Muscle layer of duodenum (tissue), 2 donors: ENCODE measurements around the gene ECM1.
A peak's percentile ranks its signal among the peaks of the same experiment; 100 is the strongest.

Experiments
- H3K27ac ChIP-seq: one replicate; pipeline ENCODE4 v1.7.0; 2013; ENCODE audit warnings: mild to moderate bottlenecking, low read length
- H3K27me3 ChIP-seq: one replicate; pipeline ENCODE4 v1.7.0; 2013; ENCODE audit warnings: low read depth, mild to moderate bottlenecking, control low read depth, low read length
- H3K36me3 ChIP-seq, 2 donors: one replicate each; pipeline ENCODE4 v1.7.0; 2013; ENCODE audit warnings: low read length in 2 of 2, control low read depth in 1 of 2, mild to moderate bottlenecking in 1 of 2; ENCODE audit not compliant: insufficient read depth in 2 of 2, control insufficient read depth in 1 of 2
- H3K4me1 ChIP-seq, 2 donors: one replicate each; pipeline ENCODE4 v1.7.0; 2013; ENCODE audit warnings: low read length in 2 of 2, mild to moderate bottlenecking in 2 of 2, control low read depth in 1 of 2, moderate library complexity in 1 of 2; ENCODE audit not compliant: insufficient read depth in 2 of 2, control insufficient read depth in 1 of 2
- H3K4me3 ChIP-seq, 2 donors: one replicate each; pipeline ENCODE4 v1.7.0; 2013; ENCODE audit warnings: low read length in 2 of 2, low read depth in 1 of 2, mild to moderate bottlenecking in 1 of 2
- H3K9me3 ChIP-seq, 2 donors: one replicate each; pipeline ENCODE4 v1.7.0; 2013; ENCODE audit warnings: low read length in 2 of 2, control low read depth in 1 of 2, mild to moderate bottlenecking in 1 of 2; ENCODE audit not compliant: control insufficient read depth in 1 of 2
- donor health status: healthy.

The ECM1 gene

GRCh38 chr1:150479927-150480352 is 28.0 kb upstream of the ECM1 start:
- Histone ChIP-seq H3K36me3 (no peaks in the 10 kb centered on the region), H3K27ac (no peak overlapping the region), H3K27me3 (no peaks in the 10 kb centered on the region), H3K4me1 (peaks cover 0 to 1% of the 10 kb centered on the region in 2 donors), H3K9me3 (no peaks in the 10 kb centered on the region), H3K4me3 (no peak overlapping the region)

- H3K27ac ChIP-seq: no peak overlapping the region
- peaks cover 3 to 5% of the 10 kb centered on the region in 2 donors for H3K36me3 ChIP-seq
- H3K4me1 ChIP-seq: peaks cover 6 to 8% of the 10 kb centered on the region in 2 donors
- no peak overlapping the region for H3K4me3 ChIP-seq
- no peaks in the 10 kb centered on the region for H3K9me3 ChIP-seq
- no peaks in the 10 kb centered on the region for H3K27me3 ChIP-seq
Observed at GRCh38 chr1:150484431-150484830, 23.5 kb upstream of the ECM1 start.

DNA sequence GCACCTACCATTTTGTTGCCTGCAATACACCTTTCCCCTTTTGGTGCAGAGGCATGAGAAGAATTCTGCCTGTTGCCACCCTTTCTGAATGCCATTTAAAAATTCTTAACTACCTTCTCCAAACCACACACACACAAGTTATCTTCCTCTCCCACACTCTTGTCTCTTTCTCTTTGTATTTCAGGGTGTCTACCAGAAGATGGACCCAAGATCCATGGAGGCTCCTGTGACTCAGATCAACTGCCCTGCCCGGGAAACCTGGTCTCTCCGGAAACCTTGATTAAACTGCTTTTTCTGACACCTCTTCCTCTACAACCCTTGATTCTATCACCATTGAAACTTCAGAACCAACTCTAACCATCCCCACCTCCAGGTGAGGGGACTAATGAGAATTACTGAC is 23.0 kb upstream of the ECM1 start:
- H3K4me1 ChIP-seq: peaks cover 6 to 8% of the 10 kb centered on the region in 2 donors
- H3K27ac ChIP-seq: no peak overlapping the region
- no peak overlapping the region for H3K4me3 ChIP-seq
- H3K36me3 ChIP-seq: peaks cover 3 to 6% of the 10 kb centered on the region in 2 donors
- H3K9me3 ChIP-seq: no peaks in the 10 kb centered on the region
- H3K27me3 ChIP-seq: no peaks in the 10 kb centered on the region

GRCh38 chr1:150486966-150487762 is 20.7 kb upstream of the ECM1 start, which contains the start of gene TARS2:
Gene TARS2, plus strand, starts transcription at chr1:150487419. Its CDS starts 32 bp downstream, at chr1:150487451.
- Histone ChIP-seq H3K27ac (peak within 1 kb of the TSS; percentile 77), H3K9me3 (no peaks in the 10 kb centered on the region), H3K4me1 (peaks cover 6 to 8% of the 10 kb centered on the region in 2 donors), H3K27me3 (no peaks in the 10 kb centered on the region), H3K36me3 (peaks cover 15 to 20% of the 10 kb centered on the region in 2 donors), H3K4me3 (peak within 1 kb of the TSS; percentile 90 to 99)

GRCh38 chr1:150487763-150488115 is 20.2 kb upstream of the ECM1 start:
- Histone ChIP-seq H3K4me1 (peaks cover 6 to 8% of the 10 kb centered on the region in 2 donors), H3K27ac (peak overlapping the region; percentile 77)

DNA sequence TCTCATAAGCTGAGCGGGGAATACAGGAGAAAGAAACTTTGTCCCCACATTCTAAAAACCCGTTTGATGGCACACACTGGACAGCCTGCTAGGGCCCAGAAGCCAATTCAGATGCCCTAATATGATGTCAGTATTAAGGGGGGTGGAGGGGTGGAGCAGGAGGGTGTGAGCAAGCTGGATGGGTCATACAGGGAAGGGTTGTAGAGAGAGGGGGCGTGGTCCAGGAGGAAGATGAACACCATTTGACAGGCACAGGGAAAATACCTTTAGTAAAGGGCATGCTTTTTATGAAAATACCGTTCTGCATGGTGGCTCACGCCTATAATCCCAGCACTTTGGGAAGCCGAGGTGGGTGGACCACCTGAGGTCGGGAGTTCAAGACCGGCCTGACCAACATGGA is 14.7 kb upstream of the ECM1 start:
- Histone ChIP-seq H3K9me3 (no peaks in the 10 kb centered on the region), H3K27ac (no peak overlapping the region)

More at GRCh38 chr1:150487763-150488115, 20.2 kb upstream of the ECM1 start:
- peaks cover 18 to 24% of the 10 kb centered on the region in 2 donors for H3K36me3 ChIP-seq
- peak overlapping the region; percentile 90 to 99 for H3K4me3 ChIP-seq
- no peaks in the 10 kb centered on the region for H3K27me3 ChIP-seq
- H3K9me3 ChIP-seq: no peaks in the 10 kb centered on the region

DNA sequence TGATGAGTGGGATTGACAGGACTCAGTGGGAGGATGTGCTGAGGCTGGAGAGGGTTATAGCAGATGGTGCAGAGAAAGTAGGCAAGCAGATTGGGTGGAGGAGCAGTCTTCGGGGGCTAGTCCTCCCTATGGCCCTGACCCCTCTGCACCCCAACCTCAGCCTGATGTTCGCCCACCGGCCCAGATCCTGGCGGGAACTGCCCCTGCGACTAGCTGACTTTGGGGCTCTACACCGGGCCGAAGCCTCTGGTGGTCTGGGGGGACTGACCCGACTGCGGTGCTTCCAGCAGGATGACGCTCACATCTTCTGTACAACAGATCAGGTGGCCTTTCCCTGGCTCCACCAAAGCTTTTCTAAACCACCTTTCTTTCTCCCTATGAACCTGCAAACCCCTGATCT is 9.6 kb upstream of the ECM1 start:
- no peaks in the 10 kb centered on the region for H3K4me1 ChIP-seq
- H3K27me3 ChIP-seq: no peaks in the 10 kb centered on the region
- no peaks in the 10 kb centered on the region for H3K9me3 ChIP-seq
- H3K4me3 ChIP-seq: no peak overlapping the region
- H3K36me3 ChIP-seq: peaks cover 31 to 48% of the 10 kb centered on the region in 2 donors
- H3K27ac ChIP-seq: no peak overlapping the region

More for the DNA sequence above, 14.7 kb upstream of the ECM1 start:
- Histone ChIP-seq H3K36me3 (peaks cover 35 to 59% of the 10 kb centered on the region in 2 donors), H3K4me3 (no peak overlapping the region), H3K27me3 (no peaks in the 10 kb centered on the region), H3K4me1 (peaks cover under 1 to 2% of the 10 kb centered on the region in 2 donors)

DNA sequence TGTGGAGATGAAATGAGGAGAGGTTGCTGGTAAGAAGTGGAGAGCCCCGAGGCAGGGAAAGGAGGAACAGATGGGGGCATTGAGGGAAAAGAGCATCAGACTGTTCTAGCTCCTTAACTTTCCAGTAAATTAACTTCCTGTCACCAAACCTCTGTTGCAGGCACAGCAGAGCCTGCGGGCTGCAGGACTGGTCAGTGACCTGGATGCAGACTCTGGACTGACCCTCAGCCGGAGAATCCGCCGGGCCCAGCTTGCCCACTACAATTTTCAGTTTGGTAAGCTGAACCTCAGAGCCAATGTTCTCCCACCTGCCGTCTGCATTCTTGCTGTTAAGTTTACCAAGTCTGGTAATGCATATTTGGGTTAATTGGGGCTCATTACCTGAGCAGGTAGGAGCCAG is 2.5 kb upstream of the ECM1 start:
- Histone ChIP-seq H3K27ac (no peak overlapping the region), H3K4me3 (no peak overlapping the region), H3K36me3 (peaks cover 32 to 34% of the 10 kb centered on the region in 2 donors), H3K4me1 (peaks cover 4 to 6% of the 10 kb centered on the region in 2 donors), H3K27me3 (no peaks in the 10 kb centered on the region), H3K9me3 (no peaks in the 10 kb centered on the region)

DNA sequence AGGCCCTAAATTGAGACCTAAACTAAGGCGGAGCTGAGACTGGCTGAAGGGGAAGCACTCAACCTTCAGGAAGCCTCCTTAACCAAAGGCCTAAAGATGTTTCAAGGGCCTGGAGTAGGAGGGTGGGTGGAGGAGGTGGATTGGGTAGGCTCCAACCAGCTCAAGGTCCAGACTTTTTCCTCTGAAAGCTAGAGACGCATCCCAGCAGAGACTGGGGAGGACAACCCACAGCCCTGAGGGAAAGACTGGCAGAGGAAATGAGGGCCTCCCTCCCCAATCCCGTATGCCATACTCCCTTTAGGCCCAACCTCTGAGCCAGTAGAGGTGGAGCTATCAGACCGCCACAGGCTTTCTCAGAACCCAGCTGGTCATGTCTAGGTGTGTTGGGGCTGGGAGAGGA is 1.1 kb downstream of the ECM1 start:
- Histone ChIP-seq H3K4me1 (peaks cover 4 to 6% of the 10 kb centered on the region in 2 donors), H3K27me3 (no peaks in the 10 kb centered on the region), H3K27ac (no peak overlapping the region), H3K36me3 (peaks cover 27 to 36% of the 10 kb centered on the region in 2 donors), H3K4me3 (peak overlapping the region; percentile 24 to 53), H3K9me3 (no peaks in the 10 kb centered on the region)

DNA sequence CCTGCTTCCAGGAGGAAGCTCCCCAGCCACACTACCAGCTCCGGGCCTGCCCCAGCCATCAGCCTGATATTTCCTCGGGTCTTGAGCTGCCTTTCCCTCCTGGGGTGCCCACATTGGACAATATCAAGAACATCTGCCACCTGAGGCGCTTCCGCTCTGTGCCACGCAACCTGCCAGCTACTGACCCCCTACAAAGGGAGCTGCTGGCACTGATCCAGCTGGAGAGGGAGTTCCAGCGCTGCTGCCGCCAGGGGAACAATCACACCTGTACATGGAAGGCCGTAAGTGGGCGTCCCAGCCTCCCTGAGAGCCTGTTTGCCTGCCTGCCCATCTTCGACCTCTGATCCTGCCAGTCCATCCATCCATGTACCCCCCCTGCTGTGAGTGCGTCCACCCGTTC is 3.6 kb downstream of the ECM1 start:
- peaks cover 4 to 12% of the 10 kb centered on the region in 2 donors for H3K36me3 ChIP-seq
- no peak overlapping the region for H3K27ac ChIP-seq
- H3K27me3 ChIP-seq: no peaks in the 10 kb centered on the region
- peaks cover 11 to 16% of the 10 kb centered on the region in 2 donors for H3K4me1 ChIP-seq
- no peak overlapping the region for H3K4me3 ChIP-seq
- no peaks in the 10 kb centered on the region for H3K9me3 ChIP-seq

GRCh38 chr1:150511985-150512660 is 4.2 kb downstream of the ECM1 start:
- no peak overlapping the region for H3K27ac ChIP-seq
- no peaks in the 10 kb centered on the region for H3K9me3 ChIP-seq
- H3K27me3 ChIP-seq: no peaks in the 10 kb centered on the region
- H3K4me3 ChIP-seq: no peak overlapping the region
- peaks cover 12 to 16% of the 10 kb centered on the region in 2 donors for H3K4me1 ChIP-seq
- H3K36me3 ChIP-seq: peaks cover 0 to 7% of the 10 kb centered on the region in 2 donors
